Measurements from ENCODE around the gene FASN.

DNA sequence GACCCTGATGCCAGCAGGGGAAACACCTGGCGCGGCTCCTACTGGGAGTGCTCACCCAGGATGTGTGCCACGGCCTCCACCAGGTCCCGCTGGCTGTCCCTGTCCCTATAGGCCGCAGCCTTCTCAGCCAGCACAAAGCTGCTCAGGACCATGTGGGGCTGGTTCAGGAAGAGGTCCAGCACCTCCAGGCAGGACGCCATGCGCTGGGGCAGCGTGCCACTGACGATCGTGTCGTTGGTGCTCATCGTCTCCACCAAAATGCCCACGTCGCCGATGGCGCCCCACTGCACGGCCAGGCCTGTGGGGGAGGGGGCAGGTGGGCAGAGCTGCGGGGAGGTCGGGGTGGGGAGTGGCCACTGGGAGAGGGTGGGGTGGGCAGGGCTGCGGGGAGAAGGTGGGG is 16.5 kb downstream of the FASN start:
- TF ChIP-seq, protein P1, sequence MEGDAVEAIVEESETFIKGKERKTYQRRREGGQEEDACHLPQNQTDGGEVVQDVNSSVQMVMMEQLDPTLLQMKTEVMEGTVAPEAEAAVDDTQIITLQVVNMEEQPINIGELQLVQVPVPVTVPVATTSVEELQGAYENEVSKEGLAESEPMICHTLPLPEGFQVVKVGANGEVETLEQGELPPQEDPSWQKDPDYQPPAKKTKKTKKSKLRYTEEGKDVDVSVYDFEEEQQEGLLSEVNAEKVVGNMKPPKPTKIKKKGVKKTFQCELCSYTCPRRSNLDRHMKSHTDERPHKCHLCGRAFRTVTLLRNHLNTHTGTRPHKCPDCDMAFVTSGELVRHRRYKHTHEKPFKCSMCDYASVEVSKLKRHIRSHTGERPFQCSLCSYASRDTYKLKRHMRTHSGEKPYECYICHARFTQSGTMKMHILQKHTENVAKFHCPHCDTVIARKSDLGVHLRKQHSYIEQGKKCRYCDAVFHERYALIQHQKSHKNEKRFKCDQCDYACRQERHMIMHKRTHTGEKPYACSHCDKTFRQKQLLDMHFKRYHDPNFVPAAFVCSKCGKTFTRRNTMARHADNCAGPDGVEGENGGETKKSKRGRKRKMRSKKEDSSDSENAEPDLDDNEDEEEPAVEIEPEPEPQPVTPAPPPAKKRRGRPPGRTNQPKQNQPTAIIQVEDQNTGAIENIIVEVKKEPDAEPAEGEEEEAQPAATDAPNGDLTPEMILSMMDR (IDR thresholded peaks at IDR 0.05; ENCODE audit: insufficient read depth, low read length, poor library complexity, severe bottlenecking) = no peak
- TF ChIP-seq EZH2phosphoT487 (conservative IDR thresholded peaks at IDR 0.05; ENCODE audit: low read length) = no peak

Measured in SU-DHL-6 (cell line).